Right cardiac atrium (tissue), 5 donors: ENCODE results near the gene PLCG2. TPM values are rescaled to one million over a fixed set of nuclear protein-coding genes. Genes with fewer than 3 reads are reported as not detected.
A peak's percentile ranks its signal among the peaks of the same experiment; 100 is the strongest.

ENCODE experiments used
- ATAC-seq, 2 donors: fragments of 200-7000 bp; cut with Tn5 transposase; one replicate each; pipeline versions ENCODE4 v1.8.0 to v1.9.1; 2020; ENCODE audit warnings: moderate library complexity in 2 of 2, mild to moderate bottlenecking in 1 of 2
- DNase-seq, 3 donors: peaks; one replicate each; pipeline ENCODE4 v3.0.0-alpha.2; 2020
- H3K27ac ChIP-seq: one replicate; pipeline ENCODE4 v1.5.1; 2013; ENCODE audit warnings: mild to moderate bottlenecking, low read length, control low read depth, moderate library complexity
- H3K27me3 ChIP-seq: one replicate; pipeline ENCODE4 v1.6.1; 2013; ENCODE audit not compliant: control insufficient read depth, insufficient read depth
- H3K4me1 ChIP-seq: one replicate; pipeline ENCODE4 v1.6.1; 2013; ENCODE audit warnings: low read length; ENCODE audit not compliant: control insufficient read depth, insufficient read depth
- H3K4me3 ChIP-seq: one replicate; pipeline ENCODE4 v1.5.1; 2013; ENCODE audit warnings: low read length, control low read depth
- H3K9me3 ChIP-seq: one replicate; pipeline ENCODE4 v1.6.1; 2013; ENCODE audit warnings: low read length; ENCODE audit not compliant: control insufficient read depth
- WGBS: extraction: QIAGEN DNeasy Blood & Tissue Kit; methylation state at CpG from one replicate; pipeline ENCODE4 v1.1.7; 2013; 5-methylcytosine and 5-hydroxymethylcytosine counted together
- intact Hi-C, 4 donors: fragments of 100-400 bp; cut with DNase I; formaldehyde crosslinking; loops; one replicate each; pipeline versions ENCODE4 v1.11.0 to v1.14.0; 2022 to 2023
- polyA plus RNA-seq: library from polyadenylated mRNA; stranded (reverse); fragments of 200-250 nt; gene quantifications from one replicate; pipeline ENCODE4 v1.2.3, GENCODE V29; 2013
- total RNA-seq, 4 donors: library from RNA; stranded (reverse); fragmentation: NEBNext Ultra II Directional; extraction: Animal tissue kit (Norgen Biotek cat#: 25700); gene quantifications; one replicate each; pipeline ENCODE4 v1.2.1, GENCODE V29; 2021
- donor health status: healthy with polysubstance abuse.
- donor health status: DM: no; HTN: yes; CAD: no.
- donor health status: DM: no; HTN: no; CAD: no.
- donor health status: DM: no; HTN: yes; CAD: no; lungs with severe emphysema.
- donor health status: DM: yes; HTN: yes; CAD: no.

The PLCG2 gene
- total and polyA plus RNA-seq, 5 donors: 4.3 to 18.3 (median 9.7) TPM

GRCh38 chr16:81987121-81987520, 208.0 kb downstream of the PLCG2 start:
- H3K9me3 ChIP-seq: no peaks in the 10 kb centered on the region
- H3K27ac ChIP-seq: no peak overlapping the region
- H3K27me3 ChIP-seq: no peaks in the 10 kb centered on the region
- WGBS: 76% methylated on average over 8 of the region's 8 CpGs
- intact Hi-C loops: loop anchor here in 1 of 4 donors (10.0 kb wide), 1 partner anchor 58 kb away; no protein-coding TSS in a partner anchor
- ATAC-seq (no peak), DNase-seq (no peak)
- no peak overlapping the region for H3K4me3 ChIP-seq
- H3K4me1 ChIP-seq: no peaks in the 10 kb centered on the region

- intact Hi-C loops: loop anchor here in 1 of 4 donors (10.0 kb wide), 1 partner anchor 57 kb away; no protein-coding TSS in a partner anchor
- DNase-seq (no peak), ATAC-seq (no peak)
- Histone ChIP-seq H3K4me3 (no peak overlapping the region), H3K4me1 (no peaks in the 10 kb centered on the region), H3K27me3 (no peaks in the 10 kb centered on the region), H3K27ac (no peak overlapping the region), H3K9me3 (no peaks in the 10 kb centered on the region)
- WGBS: 88% methylated on average over 5 of the region's 5 CpGs
These were observed 208.6 kb downstream of the PLCG2 start for GRCh38 chr16:81987706-81988105.

GRCh38 chr16:81992859-81993258, 213.8 kb downstream of the PLCG2 start:
- no peak for ATAC-seq
- Histone ChIP-seq H3K27ac (no peak overlapping the region), H3K4me3 (no peak overlapping the region), H3K27me3 (no peaks in the 10 kb centered on the region), H3K4me1 (peaks cover 4% of the 10 kb centered on the region), H3K9me3 (no peaks in the 10 kb centered on the region)
- intact Hi-C loops: no loop called here
- no peak for DNase-seq
- WGBS: 74% methylated on average over 3 of the region's 3 CpGs

- Histone ChIP-seq H3K27ac (no peak overlapping the region), H3K27me3 (no peaks in the 10 kb centered on the region), H3K4me3 (no peak overlapping the region), H3K9me3 (no peaks in the 10 kb centered on the region), H3K4me1 (peaks cover 4% of the 10 kb centered on the region)
- no peak for ATAC-seq
- DNase-seq: no peak
- WGBS: 85% methylated on average over 5 of the region's 5 CpGs
- intact Hi-C loops: no loop called here
These were observed 215.4 kb downstream of the PLCG2 start for GRCh38 chr16:81994485-81994884.

GRCh38 chr16:81995651-81996050, 216.6 kb downstream of the PLCG2 start:
- WGBS: 67% methylated on average over 3 of the region's 3 CpGs
- intact Hi-C loops: no loop called here
- DNase-seq: no peak
- Histone ChIP-seq H3K27me3 (no peaks in the 10 kb centered on the region), H3K4me1 (peaks cover 4% of the 10 kb centered on the region), H3K4me3 (no peak overlapping the region), H3K9me3 (no peaks in the 10 kb centered on the region), H3K27ac (no peak overlapping the region)
- no peak for ATAC-seq

GRCh38 chr16:81996664-81997509, 217.8 kb downstream of the PLCG2 start:
- ATAC-seq (peak in 1 of 2 donors; percentile 58), DNase-seq (no peak)
- no peak overlapping the region for H3K4me3 ChIP-seq
- H3K27ac ChIP-seq: no peak overlapping the region
- peaks cover 4% of the 10 kb centered on the region for H3K4me1 ChIP-seq
- H3K27me3 ChIP-seq: no peaks in the 10 kb centered on the region
- intact Hi-C loops: no loop called here
- 67% methylated on average over 11 of the region's 11 CpGs for WGBS
- no peaks in the 10 kb centered on the region for H3K9me3 ChIP-seq

GRCh38 chr16:81997738-81998137, 218.6 kb downstream of the PLCG2 start:
- Histone ChIP-seq H3K9me3 (no peaks in the 10 kb centered on the region), H3K4me3 (no peak overlapping the region), H3K27ac (no peak overlapping the region), H3K4me1 (peaks cover 4% of the 10 kb centered on the region), H3K27me3 (no peaks in the 10 kb centered on the region)
- 33% methylated on average over 2 of the region's 2 CpGs for WGBS
- ATAC-seq (no peak), DNase-seq (no peak)
- intact Hi-C loops: no loop called here

- DNase-seq (no peak), ATAC-seq (no peak)
- Histone ChIP-seq H3K4me3 (no peak overlapping the region), H3K27ac (no peak overlapping the region), H3K27me3 (no peaks in the 10 kb centered on the region), H3K9me3 (no peaks in the 10 kb centered on the region), H3K4me1 (no peaks in the 10 kb centered on the region)
- intact Hi-C loops: no loop called here
- 86% methylated on average over 3 of the region's 3 CpGs for WGBS
These were observed 223.7 kb downstream of the PLCG2 start for GRCh38 chr16:82002831-82003230.

- WGBS: 77% methylated on average over 5 of the region's 5 CpGs
- Histone ChIP-seq H3K27me3 (no peaks in the 10 kb centered on the region), H3K4me1 (no peaks in the 10 kb centered on the region), H3K9me3 (peaks cover 5% of the 10 kb centered on the region), H3K4me3 (no peak overlapping the region), H3K27ac (no peak overlapping the region)
- no peak for ATAC-seq
- intact Hi-C loops: no loop called here
- DNase-seq: peak in 1 of 3 donors; percentile 6
These were observed 225.5 kb downstream of the PLCG2 start for GRCh38 chr16:82004601-82005000.

GRCh38 chr16:82005027-82005830, 226.1 kb downstream of the PLCG2 start:
- ATAC-seq (no peak), DNase-seq (peak in 1 of 3 donors; percentile 6)
- H3K27me3 ChIP-seq: no peaks in the 10 kb centered on the region
- no peak overlapping the region for H3K27ac ChIP-seq
- H3K9me3 ChIP-seq: peaks cover 5% of the 10 kb centered on the region
- no peaks in the 10 kb centered on the region for H3K4me1 ChIP-seq
- 44% methylated on average over 6 of the region's 6 CpGs for WGBS
- intact Hi-C loops: no loop called here
- H3K4me3 ChIP-seq: no peak overlapping the region

- WGBS: 94% methylated on average over 5 of the region's 5 CpGs
- Histone ChIP-seq H3K27me3 (no peaks in the 10 kb centered on the region), H3K4me1 (no peaks in the 10 kb centered on the region), H3K27ac (no peak overlapping the region), H3K4me3 (no peak overlapping the region), H3K9me3 (peaks cover 5% of the 10 kb centered on the region)
- ATAC-seq (no peak), DNase-seq (no peak)
- intact Hi-C loops: no loop called here
These were observed 226.9 kb downstream of the PLCG2 start for GRCh38 chr16:82006036-82006435.
